Endothelial cell of umbilical vein (primary cell): ENCODE results near the gene LPAR1. TPM values are rescaled to one million over a fixed set of nuclear protein-coding genes. Genes with fewer than 3 reads are reported as not detected.

ENCODE experiments used
- BruUV-seq: library from RNA; stranded (reverse); fragments of 400-500 nt; replicated peaks from 2 replicates; lab custom pipeline; 2021; lab: Mats Ljungman, UMichigan
- CTCF ChIA-PET: fragments of 300-600, 350-600 bp; sonication (Branson Sonifier 250); formaldehyde crosslinking; loops from one replicate; lab custom pipeline; 2021; ENCODE audit warnings: antibody characterized with exemption, inconsistent platforms; lab: Charles Lee
- POLR2A ChIA-PET: fragments of 300-600, 350-600 bp; sonication (Branson Sonifier 250); formaldehyde crosslinking; loops from one replicate; lab custom pipeline; 2021; ENCODE audit warnings: antibody characterized with exemption, inconsistent platforms; lab: Charles Lee
- DNase-seq: peaks from one replicate; pipeline ENCODE4 v3.0.0-alpha.2; 2011; ENCODE audit warnings: low read depth, low spot score
- FAIRE-seq: peaks from 2 replicates; lab custom pipeline; 2011; peaks lifted over from hg19 to GRCh38; lab: Jason Lieb, UNC
- H2AFZ ChIP-seq: 2 replicates; pipeline ENCODE4 v1.6.0; 2012; ENCODE audit warnings: low read depth, low read length, control low read depth, inconsistent platforms
- H3K27ac ChIP-seq: 2 replicates; pipeline ENCODE4 v1.5.1; 2011; ENCODE audit warnings: low read depth, mild to moderate bottlenecking, control low read depth, low read length, moderate library complexity; ENCODE audit not compliant: insufficient read depth
- H3K27me3 ChIP-seq, 2 experiments: 2 replicates each; pipeline versions ENCODE4 v1.6.0 to v1.6.1; 2011; ENCODE audit warnings: low read length in 2 of 2, mixed read lengths in 1 of 2; ENCODE audit not compliant: control insufficient read depth in 2 of 2, insufficient read depth in 2 of 2
- H3K36me3 ChIP-seq, 2 experiments: 2 replicates in 1 of 2; 3 replicates in 1 of 2; pipeline ENCODE4 v1.5.1; 2011; ENCODE audit warnings: low read length in 2 of 2, mild to moderate bottlenecking in 1 of 2, moderate library complexity in 1 of 2; ENCODE audit not compliant: control insufficient read depth in 2 of 2, insufficient read depth in 2 of 2; ENCODE audit errors: extremely low read depth in 1 of 2
- H3K4me1 ChIP-seq: 3 replicates; pipeline ENCODE4 v1.5.1; 2011; ENCODE audit warnings: mild to moderate bottlenecking, low read length; ENCODE audit not compliant: control insufficient read depth, insufficient read depth; ENCODE audit errors: extremely low read depth
- H3K4me2 ChIP-seq: 2 replicates; pipeline ENCODE4 v1.6.1; 2011; ENCODE audit warnings: low read length, control low read depth, mixed read lengths; ENCODE audit not compliant: insufficient read depth
- H3K4me3 ChIP-seq, 3 experiments: fragments of 200-600 bp in 1 of 3; sonication (generic), shearing (Covaris generic) in 1 of 3; replicated peaks in 1 of 3; 2 replicates each; pipeline ENCODE4 v1.5.1; 2011 to 2016; ENCODE audit warnings: control low read depth in 3 of 3, low read length in 3 of 3, mild to moderate bottlenecking in 2 of 3, inconsistent platforms in 1 of 3, low read depth in 1 of 3, moderate library complexity in 1 of 3; ENCODE audit not compliant: insufficient read depth in 1 of 3
- H3K79me2 ChIP-seq: 2 replicates; pipeline ENCODE4 v1.6.0; 2012; ENCODE audit warnings: low read length, inconsistent platforms; ENCODE audit not compliant: control insufficient read depth, insufficient read depth
- H3K9ac ChIP-seq: replicated peaks from 2 replicates; pipeline ENCODE3; 2011; ENCODE audit warnings: low read length, control low read depth; ENCODE audit not compliant: insufficient read depth; ENCODE audit errors: extremely low read depth
- H3K9me1 ChIP-seq: replicated peaks from 3 replicates; pipeline ENCODE4 v1.6.0; 2011; ENCODE audit warnings: mild to moderate bottlenecking, low read length; ENCODE audit not compliant: control insufficient read depth, insufficient read depth; ENCODE audit errors: extremely low read depth
- H3K9me3 ChIP-seq: replicated peaks from 2 replicates; pipeline ENCODE4 v1.5.1; 2012; ENCODE audit warnings: low read length, inconsistent platforms; ENCODE audit not compliant: control insufficient read depth, insufficient read depth
- H4K20me1 ChIP-seq: replicated peaks from 2 replicates; pipeline ENCODE3; 2011; ENCODE audit warnings: mild to moderate bottlenecking, low read length; ENCODE audit not compliant: control insufficient read depth, insufficient read depth; ENCODE audit errors: extremely low read depth
- CTCF ChIP-seq, 2 donors: IDR thresholded peaks; 1 replicate in 1 of 2; 2 replicates in 1 of 2; pipeline ENCODE4 v1.5.1; 2011; ENCODE audit warnings: low read length in 2 of 2, mild to moderate bottlenecking in 2 of 2, moderate library complexity in 2 of 2, control low read depth in 1 of 2, inconsistent platforms in 1 of 2, low read depth in 1 of 2; ENCODE audit not compliant: insufficient read depth in 1 of 2; ENCODE audit errors: extremely low read depth in 1 of 2
- EZH2 ChIP-seq: IDR thresholded peaks from 2 replicates; pipeline ENCODE4 v1.6.1; 2012; ENCODE audit warnings: borderline replicate concordance, low read depth, mild to moderate bottlenecking, moderate library complexity, low read length, inconsistent platforms; ENCODE audit not compliant: severe bottlenecking
- FOS ChIP-seq: IDR thresholded peaks from 2 replicates; pipeline ENCODE4 v1.6.1; 2011; ENCODE audit warnings: mild to moderate bottlenecking, low read length, moderate library complexity, borderline replicate concordance; ENCODE audit not compliant: insufficient read depth
- GATA2 ChIP-seq: IDR thresholded peaks from 2 replicates; pipeline ENCODE4 v1.7.0; 2011; ENCODE audit warnings: low read depth, mild to moderate bottlenecking, moderate library complexity, mixed read lengths, low read length; ENCODE audit not compliant: insufficient read length, insufficient read depth
- JUN ChIP-seq: IDR thresholded peaks from 2 replicates; pipeline ENCODE4 v1.6.1; 2011; ENCODE audit warnings: borderline replicate concordance, low read depth; ENCODE audit not compliant: insufficient read length, insufficient read depth
- MAX ChIP-seq: IDR thresholded peaks from 2 replicates; pipeline ENCODE4 v1.6.1; 2011; ENCODE audit not compliant: insufficient read depth, insufficient read length
- MYC ChIP-seq: IDR thresholded peaks from one replicate; pipeline ENCODE4 v1.6.1; 2011; ENCODE audit warnings: mild to moderate bottlenecking, low read depth, low read length
- POLR2A ChIP-seq: IDR thresholded peaks from 2 replicates; pipeline ENCODE4 v1.6.1; 2012; ENCODE audit warnings: low read depth, mild to moderate bottlenecking, control low read depth, low read length
- POLR2AphosphoS5 ChIP-seq: IDR thresholded peaks from 2 replicates; pipeline ENCODE4 v1.6.1; 2012; ENCODE audit warnings: low read depth, mild to moderate bottlenecking, control low read depth, low read length, moderate library complexity; ENCODE audit not compliant: insufficient read depth
- dilution Hi-C: fragments of 300-500 bp; cut with MboI; formaldehyde crosslinking; loops from one replicate; pipeline ENCODE4 v1.15.0; 2019; ENCODE audit warnings: low sequenced_read_pairs; ENCODE audit not compliant: extremely low pct_ligation_motif_present
- intact Hi-C: fragments of 100-400 bp; cut with micrococcal nuclease; formaldehyde crosslinking; loops from one replicate; pipeline ENCODE4 v1.10.0; 2022
- polyA plus RNA-seq, 4 experiments: library from polyadenylated mRNA; depleted of rRNA in 3 of 4; stranded (reverse) in 3 of 4; unstranded in 1 of 4; fragments of >200 nt; gene quantifications; 2 replicates each; pipeline versions ENCODE4 v1.2.1 to v1.2.3, GENCODE V29; 2011 to 2012; ENCODE audit warnings: missing spikeins in 1 of 4
- total RNA-seq: library from RNA; stranded (reverse); gene quantifications from 2 replicates; pipeline ENCODE4 v1.2.3, GENCODE V29; 2021

LPAR1 gene
- total and polyA plus RNA-seq, 2 donors (not counting 3 experiments of a cell fraction or from before 2014, with no cell fraction given), result 0.88 to 3.0 TPM

- no peak overlapping the region for H3K9ac ChIP-seq
- no peaks in the 10 kb centered on the region for H3K9me3 ChIP-seq
- DNase-seq (no peak), FAIRE-seq (no peak)
- H3K4me3 ChIP-seq, result no peak overlapping the region
- H3K4me1 ChIP-seq, result no peaks in the 10 kb centered on the region
- no peak overlapping the region for H3K4me2 ChIP-seq
- no TSS peak for BruUV-seq
- H4K20me1 ChIP-seq, result no peaks in the 10 kb centered on the region
- dilution Hi-C loops, result no loop called here
- H3K79me2 ChIP-seq, result no peaks in the 10 kb centered on the region
- TF ChIP-seq MAX (no peak), POLR2A (no peak), JUN (no peak), CTCF (IDR thresholded peaks at IDR 0.05; ENCODE audit: extremely low read depth in 1 of 2, insufficient read depth in 1 of 2, low read depth in 1 of 2, low read length in 2 of 2) (no peak), EZH2 (no peak), POLR2AphosphoS5 (no peak), FOS (no peak), GATA2 (no peak), MYC (no peak)
- H3K27me3 ChIP-seq, result no peaks in the 10 kb centered on the region
- CTCF ChIA-PET, result no interaction called here
- no peaks in the 10 kb centered on the region for H3K36me3 ChIP-seq
- POLR2A ChIA-PET, result no interaction called here
- H3K27ac ChIP-seq, result no peak overlapping the region
- intact Hi-C loops, result no loop called here
- H3K9me1 ChIP-seq, result no peaks in the 10 kb centered on the region
- no peak overlapping the region for H2AFZ ChIP-seq
Measured at GRCh38 chr9:111003182-111003581, 35.1 kb downstream of the LPAR1 start.
